B cell (primary cell): Measurements from ENCODE around the gene ST7L.

Experiments used
- CTCF ChIP-seq: fragments of 200-600 bp; IDR thresholded peaks from one replicate; pipeline ENCODE4 v1.8.0; 2022; ENCODE audit warnings: antibody characterized with exemption, mild to moderate bottlenecking
- EZH2 ChIP-seq: IDR thresholded peaks from 2 replicates; pipeline ENCODE4 v1.6.1; 2012; ENCODE audit warnings: borderline replicate concordance, low read depth, mild to moderate bottlenecking, moderate library complexity, low read length; ENCODE audit not compliant: insufficient read depth, poor library complexity, severe bottlenecking

- TF ChIP-seq CTCF = no peak
- TF ChIP-seq EZH2 = no peak
Observed at GRCh38 chr1:112605633-112606327, 13.2 kb downstream of the ST7L start.
